Endothelial cell of umbilical vein (primary cell): ENCODE measurements around the gene ASPHD1. TPM values are rescaled to one million over a fixed set of nuclear protein-coding genes. Genes with fewer than 3 reads are reported as not detected.

ENCODE experiments used
- BruUV-seq: library from RNA; stranded (reverse); fragments of 400-500 nt; replicated peaks from 2 replicates; lab custom pipeline; 2021; lab: Mats Ljungman, UMichigan
- CTCF ChIA-PET: fragments of 300-600, 350-600 bp; sonication (Branson Sonifier 250); formaldehyde crosslinking; loops from one replicate; lab custom pipeline; 2021; ENCODE audit warnings: antibody characterized with exemption, inconsistent platforms; lab: Charles Lee
- POLR2A ChIA-PET: fragments of 300-600, 350-600 bp; sonication (Branson Sonifier 250); formaldehyde crosslinking; loops from one replicate; lab custom pipeline; 2021; ENCODE audit warnings: antibody characterized with exemption, inconsistent platforms; lab: Charles Lee
- DNase-seq: peaks from one replicate; pipeline ENCODE4 v3.0.0-alpha.2; 2011; ENCODE audit warnings: low read depth, low spot score
- FAIRE-seq: peaks from 2 replicates; lab custom pipeline; 2011; peaks lifted over from hg19 to GRCh38; lab: Jason Lieb, UNC
- H2AFZ ChIP-seq: 2 replicates; pipeline ENCODE4 v1.6.0; 2012; ENCODE audit warnings: low read depth, low read length, control low read depth, inconsistent platforms
- H3K27ac ChIP-seq: 2 replicates; pipeline ENCODE4 v1.5.1; 2011; ENCODE audit warnings: low read depth, mild to moderate bottlenecking, control low read depth, low read length, moderate library complexity; ENCODE audit not compliant: insufficient read depth
- H3K27me3 ChIP-seq, 2 experiments: 2 replicates each; pipeline versions ENCODE4 v1.6.0 to v1.6.1; 2011; ENCODE audit warnings: low read length in 2 of 2, mixed read lengths in 1 of 2; ENCODE audit not compliant: control insufficient read depth in 2 of 2, insufficient read depth in 2 of 2
- H3K36me3 ChIP-seq, 2 experiments: 2 replicates in 1 of 2; 3 replicates in 1 of 2; pipeline ENCODE4 v1.5.1; 2011; ENCODE audit warnings: low read length in 2 of 2, mild to moderate bottlenecking in 1 of 2, moderate library complexity in 1 of 2; ENCODE audit not compliant: control insufficient read depth in 2 of 2, insufficient read depth in 2 of 2; ENCODE audit errors: extremely low read depth in 1 of 2
- H3K4me1 ChIP-seq: 3 replicates; pipeline ENCODE4 v1.5.1; 2011; ENCODE audit warnings: mild to moderate bottlenecking, low read length; ENCODE audit not compliant: control insufficient read depth, insufficient read depth; ENCODE audit errors: extremely low read depth
- H3K4me2 ChIP-seq: 2 replicates; pipeline ENCODE4 v1.6.1; 2011; ENCODE audit warnings: low read length, control low read depth, mixed read lengths; ENCODE audit not compliant: insufficient read depth
- H3K4me3 ChIP-seq, 3 experiments: fragments of 200-600 bp in 1 of 3; sonication (generic), shearing (Covaris generic) in 1 of 3; replicated peaks in 1 of 3; 2 replicates each; pipeline ENCODE4 v1.5.1; 2011 to 2016; ENCODE audit warnings: control low read depth in 3 of 3, low read length in 3 of 3, mild to moderate bottlenecking in 2 of 3, inconsistent platforms in 1 of 3, low read depth in 1 of 3, moderate library complexity in 1 of 3; ENCODE audit not compliant: insufficient read depth in 1 of 3
- H3K79me2 ChIP-seq: 2 replicates; pipeline ENCODE4 v1.6.0; 2012; ENCODE audit warnings: low read length, inconsistent platforms; ENCODE audit not compliant: control insufficient read depth, insufficient read depth
- H3K9ac ChIP-seq: replicated peaks from 2 replicates; pipeline ENCODE3; 2011; ENCODE audit warnings: low read length, control low read depth; ENCODE audit not compliant: insufficient read depth; ENCODE audit errors: extremely low read depth
- H3K9me1 ChIP-seq: replicated peaks from 3 replicates; pipeline ENCODE4 v1.6.0; 2011; ENCODE audit warnings: mild to moderate bottlenecking, low read length; ENCODE audit not compliant: control insufficient read depth, insufficient read depth; ENCODE audit errors: extremely low read depth
- H3K9me3 ChIP-seq: replicated peaks from 2 replicates; pipeline ENCODE4 v1.5.1; 2012; ENCODE audit warnings: low read length, inconsistent platforms; ENCODE audit not compliant: control insufficient read depth, insufficient read depth
- H4K20me1 ChIP-seq: replicated peaks from 2 replicates; pipeline ENCODE3; 2011; ENCODE audit warnings: mild to moderate bottlenecking, low read length; ENCODE audit not compliant: control insufficient read depth, insufficient read depth; ENCODE audit errors: extremely low read depth
- EZH2 ChIP-seq: IDR thresholded peaks from 2 replicates; pipeline ENCODE4 v1.6.1; 2012; ENCODE audit warnings: borderline replicate concordance, low read depth, mild to moderate bottlenecking, moderate library complexity, low read length, inconsistent platforms; ENCODE audit not compliant: severe bottlenecking
- FOS ChIP-seq: IDR thresholded peaks from 2 replicates; pipeline ENCODE4 v1.6.1; 2011; ENCODE audit warnings: mild to moderate bottlenecking, low read length, moderate library complexity, borderline replicate concordance; ENCODE audit not compliant: insufficient read depth
- GATA2 ChIP-seq: IDR thresholded peaks from 2 replicates; pipeline ENCODE4 v1.7.0; 2011; ENCODE audit warnings: low read depth, mild to moderate bottlenecking, moderate library complexity, mixed read lengths, low read length; ENCODE audit not compliant: insufficient read length, insufficient read depth
- MAX ChIP-seq: IDR thresholded peaks from 2 replicates; pipeline ENCODE4 v1.6.1; 2011; ENCODE audit not compliant: insufficient read depth, insufficient read length
- POLR2AphosphoS5 ChIP-seq: IDR thresholded peaks from 2 replicates; pipeline ENCODE4 v1.6.1; 2012; ENCODE audit warnings: low read depth, mild to moderate bottlenecking, control low read depth, low read length, moderate library complexity; ENCODE audit not compliant: insufficient read depth
- dilution Hi-C: fragments of 300-500 bp; cut with MboI; formaldehyde crosslinking; loops from one replicate; pipeline ENCODE4 v1.15.0; 2019; ENCODE audit warnings: low sequenced_read_pairs; ENCODE audit not compliant: extremely low pct_ligation_motif_present
- intact Hi-C: fragments of 100-400 bp; cut with micrococcal nuclease; formaldehyde crosslinking; loops from one replicate; pipeline ENCODE4 v1.10.0; 2022
- polyA plus RNA-seq, 4 experiments: library from polyadenylated mRNA; depleted of rRNA in 3 of 4; stranded (reverse) in 3 of 4; unstranded in 1 of 4; fragments of >200 nt; gene quantifications; 2 replicates each; pipeline versions ENCODE4 v1.2.1 to v1.2.3, GENCODE V29; 2011 to 2012; ENCODE audit warnings: missing spikeins in 1 of 4
- total RNA-seq: library from RNA; stranded (reverse); gene quantifications from 2 replicates; pipeline ENCODE4 v1.2.3, GENCODE V29; 2021
- TF ChIP-seq, protein P1 (sequence below), 2 donors: IDR thresholded peaks; 1 replicate in 1 of 2; 2 replicates in 1 of 2; pipeline ENCODE4 v1.5.1; 2011; ENCODE audit warnings: low read length in 2 of 2, mild to moderate bottlenecking in 2 of 2, moderate library complexity in 2 of 2, control low read depth in 1 of 2, inconsistent platforms in 1 of 2, low read depth in 1 of 2; ENCODE audit not compliant: insufficient read depth in 1 of 2; ENCODE audit errors: extremely low read depth in 1 of 2

The ASPHD1 gene
- total and polyA plus RNA-seq, 2 donors (not counting 3 experiments of a cell fraction or from before 2014, with no cell fraction given) = 0.90 to 1.2 TPM

- intact Hi-C loops = no loop called here
- BruUV-seq = no TSS peak
- Histone ChIP-seq H3K9me3 (no peaks in the 10 kb centered on the region), H3K79me2 (peaks cover 12% of the 10 kb centered on the region), H3K9me1 (no peaks in the 10 kb centered on the region), H4K20me1 (no peaks in the 10 kb centered on the region), H2AFZ (no peak overlapping the region), H3K36me3 (peaks cover 3 to 8% of the 10 kb centered on the region in 2 experiments), H3K4me3 (no peak overlapping the region), H3K4me2 (no peak overlapping the region), H3K27ac (no peak overlapping the region), H3K4me1 (peaks cover 7% of the 10 kb centered on the region), H3K9ac (no peak overlapping the region), H3K27me3 (no peaks in the 10 kb centered on the region)
- ChIA-PET POLR2A (no interaction called here), CTCF (interaction anchor here (1.2 kb wide), 3 partner anchors 73 to 85 kb away, joined by 3 to 4 read pairs (median 3); no protein-coding TSS in a partner anchor)
- FAIRE-seq = no peak
- TF ChIP-seq POLR2AphosphoS5 (no peak), MAX (no peak), FOS (no peak), EZH2 (no peak), GATA2 (no peak)
- TF ChIP-seq, protein P1, sequence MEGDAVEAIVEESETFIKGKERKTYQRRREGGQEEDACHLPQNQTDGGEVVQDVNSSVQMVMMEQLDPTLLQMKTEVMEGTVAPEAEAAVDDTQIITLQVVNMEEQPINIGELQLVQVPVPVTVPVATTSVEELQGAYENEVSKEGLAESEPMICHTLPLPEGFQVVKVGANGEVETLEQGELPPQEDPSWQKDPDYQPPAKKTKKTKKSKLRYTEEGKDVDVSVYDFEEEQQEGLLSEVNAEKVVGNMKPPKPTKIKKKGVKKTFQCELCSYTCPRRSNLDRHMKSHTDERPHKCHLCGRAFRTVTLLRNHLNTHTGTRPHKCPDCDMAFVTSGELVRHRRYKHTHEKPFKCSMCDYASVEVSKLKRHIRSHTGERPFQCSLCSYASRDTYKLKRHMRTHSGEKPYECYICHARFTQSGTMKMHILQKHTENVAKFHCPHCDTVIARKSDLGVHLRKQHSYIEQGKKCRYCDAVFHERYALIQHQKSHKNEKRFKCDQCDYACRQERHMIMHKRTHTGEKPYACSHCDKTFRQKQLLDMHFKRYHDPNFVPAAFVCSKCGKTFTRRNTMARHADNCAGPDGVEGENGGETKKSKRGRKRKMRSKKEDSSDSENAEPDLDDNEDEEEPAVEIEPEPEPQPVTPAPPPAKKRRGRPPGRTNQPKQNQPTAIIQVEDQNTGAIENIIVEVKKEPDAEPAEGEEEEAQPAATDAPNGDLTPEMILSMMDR (IDR thresholded peaks at IDR 0.05; ENCODE audit: extremely low read depth in 1 of 2, insufficient read depth in 1 of 2, low read depth in 1 of 2, low read length in 2 of 2) = no peak
- dilution Hi-C loops = no loop called here
- peak; percentile 42 for DNase-seq
Measured at GRCh38 chr16:29921034-29921385, 20.7 kb downstream of the ASPHD1 start.
